ENCODE measurements around the gene PLA2G4E.

Gene PLA2G4E

GRCh38 chr15:41933326-41933725 is 87.5 kb downstream of the PLA2G4E start:
- Histone ChIP-seq H3K4me2 (ENCODE audit: low read length) (no peak overlapping the region), H3K9ac (ENCODE audit: low read depth, low read length) (no peak overlapping the region), H3K27me3 (ENCODE audit: control insufficient read depth, insufficient read depth, low read length) (no peaks in the 10 kb centered on the region), H3K9me3 (replicated peaks; ENCODE audit: low read length) (no peaks in the 10 kb centered on the region), H3K4me3 (ENCODE audit: low read length) (no peak overlapping the region), H3K36me3 (ENCODE audit: insufficient read depth, low read length) (peaks cover 3% of the 10 kb centered on the region), H3K4me1 (ENCODE audit: control insufficient read depth, insufficient read depth, low read length) (peaks cover 51% of the 10 kb centered on the region)

GRCh38 chr15:41932511-41933289 is 88.1 kb downstream of the PLA2G4E start:
- Histone ChIP-seq H3K36me3 (ENCODE audit: insufficient read depth, low read length) (peaks cover 3% of the 10 kb centered on the region), H3K4me3 (ENCODE audit: low read length) (no peak overlapping the region), H3K4me2 (ENCODE audit: low read length) (no peak overlapping the region), H3K9ac (ENCODE audit: low read depth, low read length) (no peak overlapping the region), H3K4me1 (ENCODE audit: control insufficient read depth, insufficient read depth, low read length) (peaks cover 51% of the 10 kb centered on the region), H3K9me3 (replicated peaks; ENCODE audit: low read length) (no peaks in the 10 kb centered on the region), H3K27me3 (ENCODE audit: control insufficient read depth, insufficient read depth, low read length) (no peaks in the 10 kb centered on the region)

- Histone ChIP-seq H3K9ac (ENCODE audit: low read depth, low read length) (no peak overlapping the region), H3K4me3 (ENCODE audit: low read length) (no peak overlapping the region), H3K4me1 (ENCODE audit: control insufficient read depth, insufficient read depth, low read length) (peaks cover 51% of the 10 kb centered on the region), H3K36me3 (ENCODE audit: insufficient read depth, low read length) (no peaks in the 10 kb centered on the region), H3K9me3 (replicated peaks; ENCODE audit: low read length) (no peaks in the 10 kb centered on the region), H3K4me2 (ENCODE audit: low read length) (no peak overlapping the region), H3K27me3 (ENCODE audit: control insufficient read depth, insufficient read depth, low read length) (no peaks in the 10 kb centered on the region)
Measured at GRCh38 chr15:41932101-41932500, 88.7 kb downstream of the PLA2G4E start.
